ENCODE results near the gene ATXN7.

GRCh38 chr3:64039332-64039731, 175.7 kb downstream of the ATXN7 start:
- TF ChIP-seq CTCF (conservative IDR thresholded peaks at IDR 0.05) (no peak), ZFX (IDR thresholded peaks at IDR 0.05) (no peak)
